Stimulated activated CD4-positive, alpha-beta T cell treated with anti-CD3 and anti-CD28 coated beads, Interleukin-1b, Interleukin-23, amount 100 ng/mL, for 4 hours (primary cell): ENCODE data around the gene CCDC150.
"Not testable (repeated sequence)": the region's sequence is repeated elsewhere in the genome, so short reads cannot be mapped to it uniquely, and the experiment has no call there.

Source experiments
- DNase-seq, 2 donors: peaks; one replicate each; pipeline ENCODE4 v3.0.0-alpha.2; 2020; ENCODE audit warnings: low read depth in 2 of 2

Gene CCDC150

DNA sequence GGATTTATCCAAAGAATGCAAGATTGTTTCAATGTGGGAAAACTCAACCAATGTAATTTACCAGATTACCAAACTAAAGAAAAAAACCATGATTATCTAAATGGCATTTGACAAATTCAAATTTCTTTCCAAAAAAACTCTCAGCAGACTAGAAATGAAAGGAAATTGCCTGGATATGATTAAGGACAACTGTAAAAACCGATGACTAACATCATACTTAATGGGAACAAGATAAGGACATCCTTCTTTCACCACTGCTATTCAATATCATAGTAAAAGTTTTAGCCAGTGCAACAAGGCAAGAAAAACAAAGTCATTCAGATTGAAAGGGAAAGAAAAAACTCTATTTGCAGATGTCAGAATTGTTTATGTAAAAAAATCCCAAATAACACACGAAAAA lies 4.4 kb upstream of the CCDC150 start:
- DNase-seq: no peak

DNA sequence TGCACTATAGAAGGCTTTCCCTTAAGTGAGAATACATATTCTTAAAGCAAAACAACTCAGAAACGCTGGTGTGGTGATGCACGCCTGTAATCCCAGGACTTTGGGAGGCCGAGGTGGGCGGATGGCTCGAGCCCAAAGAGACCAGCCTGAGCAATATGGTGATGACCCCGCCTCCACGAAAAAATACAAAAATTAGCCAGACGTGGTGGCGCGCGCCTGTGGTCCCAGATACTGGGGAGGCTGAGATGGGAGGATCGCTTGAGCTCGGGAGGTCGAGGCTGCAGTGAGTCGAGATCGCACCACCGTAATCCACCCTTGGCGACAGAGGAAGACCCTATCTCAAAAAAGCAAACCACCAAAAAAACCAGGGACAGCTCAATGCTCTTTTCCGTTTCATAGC lies 750 bp upstream of the CCDC150 start:
- DNase-seq: no peak

DNA sequence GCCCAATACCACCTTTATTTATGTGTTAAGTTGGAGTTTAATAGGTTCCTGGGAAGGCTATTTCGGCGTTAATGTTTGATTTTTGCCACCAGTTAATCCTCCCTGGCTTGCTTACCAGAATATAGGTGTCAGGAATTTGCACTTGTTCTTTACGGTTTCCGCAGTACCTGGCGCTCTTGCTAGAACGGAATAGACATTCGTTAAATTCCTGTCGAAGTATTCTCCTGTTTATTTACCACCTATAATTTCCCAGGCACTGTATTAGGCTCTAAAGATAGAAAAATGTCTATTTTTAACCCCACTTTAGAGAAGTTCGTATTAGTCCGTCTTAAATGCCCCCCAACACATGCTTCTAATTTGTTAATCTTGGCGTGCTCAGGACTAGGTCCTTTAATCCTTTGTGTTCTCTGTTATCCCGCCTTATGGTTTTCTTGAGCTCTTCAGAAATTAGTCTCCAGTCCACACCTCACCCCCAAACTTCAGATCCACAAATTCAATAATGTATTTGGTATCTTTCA lies 575 bp downstream of the CCDC150 start:
- DNase-seq: no peak

DNA sequence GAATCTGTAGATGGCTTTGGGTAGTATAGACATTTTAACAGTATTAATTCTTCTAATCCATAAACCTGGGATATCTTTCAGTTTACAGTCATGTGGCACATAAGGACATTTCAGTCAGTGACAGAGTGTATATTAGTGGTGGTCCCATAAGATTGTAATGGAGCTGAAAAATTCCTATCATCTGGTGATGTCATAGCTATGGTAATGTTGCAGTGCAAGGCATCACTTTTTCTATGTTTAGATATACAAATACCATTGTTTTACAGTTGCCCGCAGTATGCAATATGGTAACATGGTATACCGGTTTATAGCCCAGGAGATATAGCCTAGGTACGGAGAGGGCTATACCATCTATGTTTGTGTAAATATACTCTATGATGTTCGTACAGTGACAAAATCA lies 9.7 kb downstream of the CCDC150 start:
- no peak for DNase-seq

DNA sequence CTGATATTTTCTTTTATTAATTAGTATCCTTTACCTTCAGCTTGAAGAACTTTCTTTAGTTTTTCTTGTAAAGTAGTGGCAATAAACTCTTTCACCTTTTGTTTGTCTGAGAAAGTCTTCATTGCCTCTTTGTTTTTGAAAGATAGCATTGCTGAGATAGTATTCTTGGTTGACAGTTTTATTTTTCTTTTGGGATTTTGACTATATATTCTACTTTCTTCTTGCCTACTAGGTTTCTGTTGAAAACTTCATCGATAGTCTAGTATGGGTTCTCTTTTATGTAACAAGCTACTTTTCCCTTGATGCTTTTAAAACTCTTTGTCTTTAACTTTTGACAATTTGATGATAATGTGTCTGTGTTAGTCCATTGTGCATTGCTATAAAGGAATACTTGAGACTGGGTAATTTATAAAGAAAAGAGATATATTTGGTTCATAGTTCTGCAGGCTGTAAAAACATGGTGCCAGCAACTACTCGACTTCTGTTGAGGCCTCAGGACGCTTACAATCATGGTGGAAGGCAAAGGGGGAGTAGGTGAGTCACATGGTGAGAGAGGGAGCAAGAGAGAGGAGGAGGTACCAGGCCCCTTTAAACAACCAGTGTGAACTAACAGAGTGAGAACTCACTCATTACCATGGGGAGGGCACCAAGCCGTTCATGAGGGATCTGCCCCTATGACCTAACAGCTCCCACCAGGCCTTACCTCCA lies 12.0 kb downstream of the CCDC150 start:
- DNase-seq: no peak

DNA sequence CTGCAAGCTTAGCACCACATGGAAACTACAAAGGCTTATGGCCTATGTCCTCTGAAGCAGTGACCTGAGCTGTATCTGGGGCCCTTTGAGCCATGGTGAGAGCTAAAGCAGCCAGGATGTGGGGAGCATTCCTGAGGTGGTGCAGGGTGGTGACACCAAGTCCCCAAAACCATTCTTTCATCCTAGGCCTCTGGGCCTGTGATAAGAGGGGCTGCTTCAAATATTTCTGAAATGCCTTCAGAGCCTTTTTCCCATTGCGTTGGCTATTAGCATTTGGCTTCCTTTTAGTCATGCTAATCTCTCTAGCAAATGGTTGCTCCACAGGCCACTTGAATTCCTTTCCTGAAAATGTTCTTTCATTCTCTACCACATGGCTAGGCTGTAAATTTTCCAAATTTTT lies 13.4 kb downstream of the CCDC150 start:
- no peak for DNase-seq

DNA sequence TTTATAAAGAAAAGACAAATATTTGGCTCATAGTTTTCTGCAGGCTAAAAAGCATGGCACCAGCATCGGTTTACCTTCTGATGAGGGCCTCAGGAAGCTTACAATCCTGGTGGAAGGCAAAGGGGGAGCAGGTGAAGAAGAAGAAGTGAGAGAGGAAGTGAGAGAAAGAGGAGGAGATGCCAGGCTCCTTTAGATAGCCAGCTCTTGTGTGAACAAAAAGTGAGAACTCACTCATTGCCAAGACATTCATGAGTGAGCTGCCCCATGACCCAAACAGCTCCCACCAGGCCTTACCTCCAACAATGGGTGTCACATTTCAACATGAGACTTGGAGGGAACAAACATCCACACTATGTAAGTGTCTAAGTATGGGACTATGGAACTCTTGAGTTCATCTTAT lies 14.3 kb downstream of the CCDC150 start:
- no peak for DNase-seq

DNA sequence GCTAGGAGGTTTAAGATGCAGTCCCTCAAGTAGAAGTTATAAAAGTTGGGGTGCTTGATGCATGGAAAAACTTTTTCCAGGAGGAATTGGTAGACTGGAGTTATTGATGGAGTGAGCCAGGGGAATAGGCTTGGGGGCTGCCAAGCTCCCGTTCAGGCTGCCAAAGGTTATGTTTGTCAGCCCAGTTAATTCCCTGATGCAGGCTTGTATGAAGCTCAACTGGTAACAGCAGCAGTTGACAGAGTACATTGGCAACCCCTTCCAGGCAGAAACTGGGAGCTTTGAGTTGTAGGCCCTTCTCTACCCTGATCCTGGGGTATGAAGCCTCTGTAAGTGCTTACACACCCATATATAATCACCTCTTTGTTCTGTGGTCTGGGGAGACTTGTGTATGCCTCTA lies 16.2 kb downstream of the CCDC150 start:
- no peak for DNase-seq

DNA sequence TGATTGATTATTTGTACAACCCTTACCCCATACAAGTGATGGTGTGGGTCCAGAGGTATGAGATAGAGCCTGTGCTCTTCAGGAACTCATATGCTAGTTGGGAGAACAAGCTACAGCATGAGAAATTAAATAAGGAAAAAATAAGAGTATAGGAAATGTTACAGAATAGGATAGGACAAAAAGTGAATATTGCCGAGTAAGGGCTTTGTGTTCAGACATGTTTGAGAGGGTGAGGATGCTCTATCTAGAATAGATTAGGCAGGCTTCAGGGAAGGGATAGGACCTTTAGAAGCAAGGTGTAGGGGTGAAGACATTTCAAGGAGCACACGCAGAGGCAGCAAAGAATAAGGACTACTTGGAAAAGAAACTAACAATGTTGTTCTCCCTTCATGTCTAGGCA lies 17.8 kb downstream of the CCDC150 start:
- no peak for DNase-seq

DNA sequence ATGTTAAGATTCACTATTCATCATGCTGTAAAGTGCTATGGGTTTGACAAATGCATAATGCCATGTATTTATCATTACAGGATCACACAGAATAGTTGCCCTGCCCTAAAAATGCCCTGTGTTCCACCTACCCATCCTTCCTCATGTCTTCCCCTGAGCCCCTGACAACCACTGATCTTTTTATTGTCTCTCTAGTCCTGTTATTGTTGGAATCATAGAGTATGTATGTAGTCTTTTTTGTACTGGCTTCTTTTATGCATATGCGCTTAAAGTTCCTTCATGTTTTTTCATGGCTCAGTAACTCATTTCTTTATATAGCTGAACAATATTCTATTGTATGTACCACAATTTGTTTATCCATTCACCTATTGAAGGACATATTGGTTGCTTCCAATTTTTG lies 20.3 kb downstream of the CCDC150 start:
- no peak for DNase-seq

DNA sequence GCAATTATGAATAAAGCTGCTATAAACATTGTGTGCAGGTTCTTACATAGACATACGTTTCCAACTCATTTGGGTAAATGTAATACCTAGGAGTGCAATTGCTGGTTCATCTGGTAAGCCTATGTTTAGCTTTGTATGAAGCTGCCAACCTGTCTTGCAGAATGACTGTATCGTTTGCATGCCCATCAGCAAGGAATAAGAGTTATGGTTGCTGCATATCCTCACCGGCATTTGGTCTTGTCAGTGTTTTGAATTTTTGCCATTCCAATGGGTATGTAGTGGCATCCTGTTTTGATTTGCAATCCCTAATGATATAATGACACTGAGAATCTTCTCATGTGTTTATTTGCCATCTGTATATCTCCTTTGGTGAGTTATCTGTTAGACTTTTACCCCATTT lies 20.7 kb downstream of the CCDC150 start:
- DNase-seq: no peak

DNA sequence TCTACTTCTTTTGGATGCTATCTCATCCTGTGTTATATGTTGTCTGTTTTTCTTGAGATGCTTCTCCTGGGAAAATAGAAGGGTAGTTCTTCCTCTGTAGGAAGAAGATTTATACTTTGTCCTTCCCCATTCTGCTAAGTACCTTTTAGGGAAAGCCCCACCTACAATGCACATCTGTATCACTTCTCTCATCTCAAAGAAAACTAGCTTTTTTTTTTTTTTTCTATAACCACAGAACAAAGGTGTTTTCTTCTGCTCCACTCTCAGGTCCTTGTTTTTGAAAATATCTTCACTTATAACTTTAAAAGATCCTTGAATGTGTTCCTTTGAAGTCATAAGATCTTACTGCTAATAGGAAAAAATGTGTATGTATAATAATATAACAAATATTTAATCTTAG lies 30.8 kb downstream of the CCDC150 start:
- DNase-seq: no peak

DNA sequence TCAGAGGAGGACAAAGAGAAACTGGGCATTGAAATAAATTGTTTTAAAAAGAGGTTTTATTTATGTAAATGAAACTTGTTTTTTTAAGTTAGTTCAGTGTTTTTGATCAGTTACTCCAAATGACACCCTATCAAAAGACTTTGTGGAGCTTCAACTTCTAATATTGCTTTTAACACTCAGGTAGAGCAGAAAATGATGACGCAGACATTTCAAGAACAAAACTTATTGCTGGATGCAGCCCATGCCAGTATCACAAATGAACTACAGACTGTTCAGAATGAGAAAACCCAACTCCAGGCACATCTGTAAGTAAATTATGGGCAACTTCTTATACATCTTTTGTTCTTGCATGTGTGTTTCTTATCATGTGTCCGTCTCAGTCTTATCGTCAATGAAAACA lies 36.4 kb downstream of the CCDC150 start:
- no peak for DNase-seq

DNA sequence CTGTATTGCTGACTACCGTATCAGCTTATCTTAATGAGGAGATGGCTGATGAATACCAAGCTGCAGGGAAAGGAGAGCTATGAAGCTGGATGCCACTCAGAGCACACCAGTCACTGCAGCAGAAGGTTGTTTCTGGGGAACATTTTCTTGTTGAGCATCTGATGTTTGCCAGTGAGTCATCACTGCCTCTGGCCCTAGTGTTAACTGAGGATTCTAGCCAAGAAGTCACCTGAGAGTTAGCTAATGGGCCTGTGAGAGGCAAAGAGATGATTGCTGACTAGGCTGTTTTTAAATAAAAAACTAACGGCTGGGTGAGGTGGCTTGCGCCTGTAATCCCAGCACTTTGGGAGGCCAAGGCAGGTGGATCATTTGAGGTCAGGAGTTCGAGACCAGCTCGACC lies 37.9 kb downstream of the CCDC150 start:
- no peak for DNase-seq

DNA sequence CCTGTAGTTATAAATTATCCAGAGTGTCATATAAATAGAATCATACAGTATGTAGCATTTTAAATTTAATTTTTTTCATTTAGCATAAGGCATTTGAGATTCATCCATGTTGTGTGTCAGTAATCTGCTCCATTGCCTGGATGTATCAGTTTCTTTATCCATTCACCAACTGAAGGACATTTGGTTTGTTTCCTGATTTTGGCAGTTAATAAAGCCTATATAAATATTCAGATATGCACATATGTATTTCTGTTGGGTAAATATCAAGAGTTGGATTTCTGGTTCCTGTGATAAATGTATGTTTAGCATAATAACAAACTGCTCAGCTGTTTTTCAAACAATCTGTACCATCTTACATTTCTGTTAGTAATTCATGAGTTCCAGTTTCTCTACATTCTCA lies 39.9 kb downstream of the CCDC150 start:
- no peak for DNase-seq

DNA sequence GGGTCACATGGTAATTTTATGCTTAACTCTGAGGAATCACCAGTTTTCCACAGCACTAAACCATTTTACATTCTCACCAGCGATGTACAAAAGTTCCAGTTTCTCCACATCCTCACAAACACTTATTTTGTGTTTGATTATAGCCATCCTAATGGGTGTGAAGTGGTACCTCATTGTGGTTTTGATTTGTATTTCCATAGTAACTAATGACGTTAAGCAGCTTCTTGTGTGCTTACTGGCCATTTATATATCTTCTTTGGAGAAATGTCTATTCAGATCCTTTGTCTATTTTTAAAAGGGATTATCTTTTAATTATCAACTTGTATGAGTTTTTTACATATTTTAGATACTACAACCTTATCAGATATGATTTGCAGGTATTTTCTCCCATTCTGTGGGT lies 42.0 kb downstream of the CCDC150 start:
- DNase-seq: no peak

DNA sequence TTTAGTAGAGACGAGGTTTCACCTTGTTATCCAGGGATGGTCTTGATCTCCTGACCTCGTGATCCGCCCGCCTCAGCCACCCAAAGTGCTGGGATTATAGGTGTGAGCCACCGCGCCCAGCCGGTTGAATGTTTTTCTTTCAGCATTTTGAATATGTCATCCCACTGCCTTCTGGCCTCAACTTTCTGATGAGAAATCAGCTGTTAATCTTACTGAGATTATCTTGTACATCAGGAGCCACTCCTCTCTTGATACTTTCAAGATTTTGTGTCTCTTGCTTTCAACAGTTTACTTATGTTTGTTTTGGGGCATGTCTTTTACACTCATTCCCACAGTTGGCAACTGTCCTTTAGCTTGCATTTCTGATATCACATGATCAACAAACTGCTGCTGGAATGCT lies 46.3 kb downstream of the CCDC150 start:
- DNase-seq: no peak

DNA sequence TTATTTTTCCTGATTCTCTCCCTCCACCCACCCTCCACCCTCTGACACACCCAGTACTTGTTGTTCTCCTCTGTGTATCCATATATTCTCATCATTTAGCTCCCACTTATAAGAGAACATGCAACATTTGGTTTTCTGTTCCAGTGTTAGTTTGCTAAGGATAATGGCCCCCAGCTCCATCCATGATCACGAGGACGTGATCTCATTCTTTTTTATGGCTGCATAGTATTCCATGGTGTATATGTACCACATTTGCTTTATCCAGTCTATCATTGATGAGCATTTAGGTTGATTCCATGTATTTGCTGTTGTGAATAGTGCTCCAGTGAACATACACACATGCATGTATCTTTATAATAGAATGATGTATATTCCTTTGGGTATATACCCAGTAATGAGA lies 47.2 kb downstream of the CCDC150 start:
- not testable (repeated sequence) for DNase-seq

DNA sequence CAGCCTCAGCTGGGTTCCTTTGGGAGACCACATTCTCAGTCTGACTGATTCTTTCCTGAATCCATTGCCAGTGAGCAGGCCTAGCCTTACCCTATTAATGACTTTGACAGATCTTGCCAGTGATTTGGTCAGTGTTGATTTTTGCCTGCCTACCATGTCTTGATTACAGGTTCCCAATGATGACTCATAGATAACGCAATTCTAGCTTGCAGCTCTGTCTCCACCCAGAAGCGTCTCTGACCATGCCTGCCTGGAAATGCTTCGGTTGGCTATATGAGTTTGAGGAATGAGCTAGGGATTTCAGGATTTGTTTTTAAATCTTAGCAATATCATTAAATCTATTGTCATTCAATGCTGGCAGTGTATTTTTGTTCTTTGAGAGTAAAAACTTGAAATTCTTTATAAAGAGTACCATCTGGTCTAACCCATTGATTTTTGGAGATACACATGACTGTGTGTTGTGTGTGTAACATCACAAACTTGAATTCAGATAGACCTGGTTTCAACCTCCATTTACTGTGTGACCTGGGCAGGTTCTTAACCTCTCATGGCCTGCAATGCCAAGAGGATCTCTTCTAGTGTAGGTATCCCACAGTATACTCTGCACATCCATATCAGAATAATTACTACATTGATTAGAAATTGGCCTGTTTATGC lies 57.0 kb downstream of the CCDC150 start:
- DNase-seq: no peak

DNA sequence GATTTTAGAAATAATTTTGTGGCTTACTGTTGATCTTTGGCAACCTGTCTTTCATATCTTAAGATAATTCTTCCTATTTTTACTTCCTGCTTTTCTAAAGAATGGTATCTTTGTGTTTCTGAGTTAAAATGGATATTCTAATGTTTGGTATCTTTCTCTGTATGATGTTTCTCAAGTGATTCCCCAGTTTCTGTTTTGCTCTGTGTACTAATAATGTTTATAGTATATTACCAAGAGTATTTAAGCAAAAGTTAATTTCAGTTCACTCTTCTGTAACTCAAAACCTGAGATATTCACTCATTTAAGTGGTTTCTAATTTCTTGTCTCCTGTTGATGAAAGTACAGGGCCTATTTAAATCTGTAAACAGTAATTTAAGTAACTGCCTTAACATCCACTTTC lies 58.3 kb downstream of the CCDC150 start:
- DNase-seq: no peak

DNA sequence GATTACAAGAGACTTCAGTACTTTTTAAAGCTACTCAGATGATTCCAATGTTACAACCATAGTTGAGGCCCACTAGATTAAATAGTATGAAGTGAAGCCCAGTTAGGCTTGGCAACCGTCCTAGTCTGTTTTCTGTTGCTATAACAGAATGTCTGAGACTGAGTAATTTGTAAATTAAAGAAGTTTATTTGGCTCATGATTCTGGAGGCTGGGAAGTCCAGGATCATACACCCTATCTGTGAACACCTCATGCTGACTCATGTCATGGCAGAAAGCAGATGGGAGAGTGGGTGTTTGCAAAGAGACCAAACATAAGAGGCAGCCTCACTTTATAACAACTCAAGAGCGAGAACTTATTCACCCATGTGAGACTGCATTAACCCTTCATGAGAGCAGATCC lies 63.1 kb downstream of the CCDC150 start:
- DNase-seq: no peak

DNA sequence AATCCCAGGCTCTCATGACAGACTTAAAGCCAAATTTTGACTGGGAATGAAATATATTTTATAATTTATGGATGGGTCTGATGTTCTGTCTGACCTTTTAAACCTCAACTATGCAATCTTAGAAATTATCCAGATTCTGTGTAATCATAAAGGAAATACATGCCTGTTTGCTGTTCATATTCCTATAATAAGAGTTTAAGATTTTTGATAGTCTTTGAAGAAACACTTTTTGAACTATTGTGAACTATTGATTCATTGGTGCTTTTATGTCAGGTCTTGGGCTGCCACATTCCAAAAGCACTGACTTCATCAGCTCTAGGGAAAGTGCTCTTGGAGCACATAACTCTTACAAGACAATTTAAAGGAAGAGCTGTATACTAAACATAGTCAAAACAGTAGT lies 64.2 kb downstream of the CCDC150 start:
- no peak for DNase-seq

DNA sequence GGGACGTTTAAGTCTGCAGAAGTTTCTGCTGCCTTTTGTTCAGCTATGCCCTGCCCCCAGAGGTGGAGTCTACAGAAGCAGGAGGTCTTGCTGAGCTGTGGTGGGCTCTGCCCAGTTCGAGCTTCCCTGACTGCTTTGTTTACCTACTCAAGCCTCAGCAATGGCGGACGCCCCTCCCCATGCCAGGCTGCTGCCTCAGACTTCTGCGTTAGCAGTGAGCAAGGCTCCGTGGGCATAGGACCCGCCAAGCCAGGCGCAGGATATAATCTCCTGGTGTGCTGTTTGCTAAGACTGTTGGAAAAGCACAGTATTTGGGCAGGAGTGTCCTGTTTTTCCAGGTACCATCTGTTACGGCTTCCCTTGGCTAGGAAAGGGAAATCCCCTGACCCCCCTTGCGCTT lies 70.5 kb downstream of the CCDC150 start:
- not testable (repeated sequence) for DNase-seq

DNA sequence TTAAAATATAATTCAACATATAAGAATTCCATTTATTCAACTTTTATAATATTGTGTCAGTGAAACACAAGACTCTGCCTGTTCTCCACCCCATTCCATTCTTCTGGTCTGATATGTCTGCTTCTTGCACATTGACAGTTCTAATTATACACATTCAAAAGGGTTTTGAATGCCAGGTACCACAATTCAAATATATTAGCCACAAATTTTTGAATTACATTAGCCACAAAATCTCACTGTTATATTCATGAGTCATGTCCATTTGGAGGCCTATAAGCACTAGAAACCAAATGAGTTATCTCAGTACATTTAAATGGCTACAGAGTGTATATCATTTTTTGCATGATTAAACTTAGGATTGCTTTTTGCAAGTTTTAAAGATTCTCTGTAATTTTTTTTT lies 72.1 kb downstream of the CCDC150 start:
- no peak for DNase-seq
